MCF 10A (cell line): ENCODE measurements around the gene NPTX1. TPM values are rescaled to one million over a fixed set of nuclear protein-coding genes. Genes with fewer than 3 reads are reported as not detected.

Source experiments
- BruUV-seq: library from RNA; stranded (reverse); fragments of 400-500 nt; replicated peaks from 2 replicates; lab custom pipeline; 2021; lab: Mats Ljungman, UMichigan
- CTCF ChIA-PET: fragments of 300-600 bp; sonication (Branson Sonifier 250); formaldehyde crosslinking; extraction: SDS; loops from one replicate; lab custom pipeline; 2021; ENCODE audit warnings: antibody characterized with exemption, inconsistent platforms; lab: Yijun Ruan, JAX
- POLR2A ChIA-PET: fragments of 300-600, 350-650 bp; sonication (Branson Sonifier 250); formaldehyde crosslinking; extraction: SDS; loops from one replicate; lab custom pipeline; 2020; ENCODE audit warnings: antibody characterized with exemption, inconsistent platforms; lab: Yijun Ruan, JAX
- DNase-seq: peaks from one replicate; pipeline ENCODE4 v3.0.0-alpha.2; 2018; ENCODE audit not compliant: unreplicated experiment
- H3K27ac Mint-ChIP-seq: one replicate; pipeline ENCODE4 v1.8.0; 2022; ENCODE audit warnings: mild to moderate bottlenecking, low read depth, mixed read lengths; ENCODE audit not compliant: unreplicated experiment
- H3K27me3 Mint-ChIP-seq: one replicate; pipeline ENCODE4 v1.8.0; 2022; ENCODE audit warnings: mixed read lengths; ENCODE audit not compliant: insufficient read depth, unreplicated experiment
- H3K36me3 Mint-ChIP-seq: one replicate; pipeline ENCODE4 v1.8.0; 2022; ENCODE audit warnings: mild to moderate bottlenecking, moderate library complexity, mixed read lengths; ENCODE audit not compliant: insufficient read depth, unreplicated experiment
- H3K4me1 Mint-ChIP-seq: one replicate; pipeline ENCODE4 v1.8.0; 2022; ENCODE audit warnings: mixed read lengths; ENCODE audit not compliant: insufficient read depth, unreplicated experiment
- H3K4me3 Mint-ChIP-seq: one replicate; pipeline ENCODE4 v1.8.0; 2022; ENCODE audit warnings: mild to moderate bottlenecking, moderate library complexity, mixed read lengths; ENCODE audit not compliant: unreplicated experiment
- H3K9me3 Mint-ChIP-seq: one replicate; pipeline ENCODE4 v1.8.0; 2022; ENCODE audit warnings: mixed read lengths; ENCODE audit not compliant: unreplicated experiment
- CTCF ChIP-seq: fragments of 200-600 bp; IDR thresholded peaks from one replicate; pipeline ENCODE4 v1.8.0; 2022; ENCODE audit warnings: antibody characterized with exemption, mild to moderate bottlenecking; ENCODE audit not compliant: unreplicated experiment
- intact Hi-C: fragments of 100-400 bp; cut with micrococcal nuclease; formaldehyde crosslinking; loops from 2 replicates; pipeline ENCODE4 v1.14.1; 2022
- total RNA-seq: library from RNA; stranded (reverse); gene quantifications from 2 replicates; pipeline ENCODE4 v1.2.3, GENCODE V29; 2022

NPTX1 gene
- total RNA-seq, 1 experiment from 2014 or later, result not detected

GRCh38 chr17:80503031-80503430 lies 26.6 kb upstream of the NPTX1 start:
- Mint-ChIP-seq H3K4me3 (no peak overlapping the region), H3K36me3 (peaks cover 5% of the 10 kb centered on the region), H3K27me3 (no peaks in the 10 kb centered on the region), H3K9me3 (no peaks in the 10 kb centered on the region), H3K4me1 (peaks cover 12% of the 10 kb centered on the region), H3K27ac (no peak overlapping the region)
- no peak for TF ChIP-seq CTCF
- intact Hi-C loops, result no loop called here
- CTCF ChIA-PET, result no interaction called here
- POLR2A ChIA-PET, result interaction anchor here (0.8 to 1.5 kb wide), 2 partner anchors 41 to 49 kb away, joined by 3 to 4 read pairs; no protein-coding TSS in a partner anchor
- DNase-seq, result no peak
- BruUV-seq, result no TSS peak

GRCh38 chr17:80502578-80502877 lies 26.1 kb upstream of the NPTX1 start:
- Mint-ChIP-seq H3K9me3 (no peaks in the 10 kb centered on the region), H3K4me3 (no peak overlapping the region), H3K4me1 (peaks cover 12% of the 10 kb centered on the region), H3K27me3 (no peaks in the 10 kb centered on the region), H3K27ac (peak overlapping the region; percentile 89), H3K36me3 (peaks cover 5% of the 10 kb centered on the region)
- ChIA-PET POLR2A (interaction anchor here (0.8 to 1.7 kb wide), 3 partner anchors 42 to 54 kb away, joined by 3 to 6 read pairs (median 4); no protein-coding TSS in a partner anchor), CTCF (no interaction called here)
- no TSS peak for BruUV-seq
- TF ChIP-seq CTCF, result no peak
- no peak for DNase-seq
- intact Hi-C loops, result no loop called here

- H3K27ac Mint-ChIP-seq, result peak overlapping the region; percentile 89
Measured at GRCh38 chr17:80501741-80502577, 25.6 kb upstream of the NPTX1 start.

More at GRCh38 chr17:80501741-80502577, 25.6 kb upstream of the NPTX1 start:
- peaks cover 5% of the 10 kb centered on the region for H3K36me3 Mint-ChIP-seq
- intact Hi-C loops, result no loop called here
- H3K27me3 Mint-ChIP-seq, result no peaks in the 10 kb centered on the region
- peak; percentile 90 for DNase-seq
- BruUV-seq, result TSS peak; percentile 51
- peaks cover 12% of the 10 kb centered on the region for H3K4me1 Mint-ChIP-seq
- ChIA-PET POLR2A (interaction anchor here (0.5 to 1.8 kb wide), 16 partner anchors 27 to 399 kb away, joined by 3 to 21 read pairs (median 3); partner anchors contain the start of gene RPTOR), CTCF (no interaction called here)
- H3K9me3 Mint-ChIP-seq, result no peaks in the 10 kb centered on the region
- no peak for TF ChIP-seq CTCF
- H3K4me3 Mint-ChIP-seq, result peak overlapping the region; percentile 68
